NOMO-1 treated with DMSO at 0.1 percent for 48 hours (cell line): ENCODE data around the gene SPINK14.

Source experiments
- DNase-seq: peaks from one replicate; lab custom pipeline; 2025; ENCODE audit not compliant: unreplicated experiment; lab: John Stamatoyannopoulos, UW

SPINK14 gene

GRCh38 chr5:148168246-148168645 is at the start of gene SPINK14:
Gene SPINK14, plus strand, starts transcription at chr5:148168546. Its CDS starts 1,187 bp downstream, at chr5:148169733.
- no peak for DNase-seq

- DNase-seq, result no peak
These were observed 48.0 kb upstream of the SPINK14 start for GRCh38 chr5:148120317-148120716.

GRCh38 chr5:148125641-148126040 is 42.7 kb upstream of the SPINK14 start:
- no peak for DNase-seq

GRCh38 chr5:148135091-148136048 is 33.0 kb upstream of the SPINK14 start:
- no peak for DNase-seq

GRCh38 chr5:148140846-148141245 is 27.5 kb upstream of the SPINK14 start:
- no peak for DNase-seq

GRCh38 chr5:148141645-148142044 is 26.7 kb upstream of the SPINK14 start:
- no peak for DNase-seq

- no peak for DNase-seq
These were observed 22.4 kb upstream of the SPINK14 start for GRCh38 chr5:148145916-148146315.

GRCh38 chr5:148146487-148146886 is 21.9 kb upstream of the SPINK14 start:
- DNase-seq, result no peak

GRCh38 chr5:148147415-148147814 is 20.9 kb upstream of the SPINK14 start:
- no peak for DNase-seq

GRCh38 chr5:148151872-148152271 is 16.5 kb upstream of the SPINK14 start:
- no peak for DNase-seq

- no peak for DNase-seq
These were observed 15.6 kb upstream of the SPINK14 start for GRCh38 chr5:148152781-148153180.

GRCh38 chr5:148156609-148157008 is 11.7 kb upstream of the SPINK14 start:
- DNase-seq, result no peak

GRCh38 chr5:148162038-148162437 is 6.3 kb upstream of the SPINK14 start:
- no peak for DNase-seq

- DNase-seq, result no peak
These were observed 5.0 kb upstream of the SPINK14 start for GRCh38 chr5:148163345-148163744.

- no peak for DNase-seq
These were observed 1.6 kb upstream of the SPINK14 start for GRCh38 chr5:148166550-148167283.

GRCh38 chr5:148172377-148172776 is 4.0 kb downstream of the SPINK14 start:
- no peak for DNase-seq

GRCh38 chr5:148176480-148176879 is 8.1 kb downstream of the SPINK14 start:
- DNase-seq, result no peak

- DNase-seq, result no peak
These were observed 8.9 kb downstream of the SPINK14 start for GRCh38 chr5:148177207-148177606.

GRCh38 chr5:148179234-148179824 is 11.0 kb downstream of the SPINK14 start:
- peak; percentile 54 for DNase-seq

- peak; percentile 95 for DNase-seq
These were observed 18.1 kb downstream of the SPINK14 start for GRCh38 chr5:148186248-148187003.

- no peak for DNase-seq
These were observed 22.7 kb downstream of the SPINK14 start for GRCh38 chr5:148191010-148191409.
